Activated CD4-positive, alpha-beta T cell treated with anti-CD3 and anti-CD28 coated beads, Interleukin-2, amount 50 U/mL, for 24 hours (primary cell): ENCODE results near the gene SYN1.

Experiments
- DNase-seq, 2 donors: peaks; one replicate each; pipeline ENCODE4 v3.0.0-alpha.2; 2020; ENCODE audit warnings: low read depth in 1 of 2, low spot score in 1 of 2

The SYN1 gene

GRCh38 chrX:47540754-47541538, 78.7 kb downstream of the SYN1 start:
- no peak for DNase-seq

GRCh38 chrX:47539860-47540259, 79.8 kb downstream of the SYN1 start:
- no peak for DNase-seq

- DNase-seq, result no peak
These were observed 89.6 kb downstream of the SYN1 start for GRCh38 chrX:47530049-47530448.

- DNase-seq, result no peak
These were observed 90.1 kb downstream of the SYN1 start for GRCh38 chrX:47529548-47529947.

- DNase-seq, result no peak
These were observed 95.9 kb downstream of the SYN1 start for GRCh38 chrX:47523713-47524166.

GRCh38 chrX:47523297-47523696, 96.4 kb downstream of the SYN1 start:
- peak; percentile 62 to 67 for DNase-seq
